OCI-LY7 (cell line): ENCODE results near the gene ABCC10. TPM values are rescaled to one million over a fixed set of nuclear protein-coding genes. Genes with fewer than 3 reads are reported as not detected.
"Not testable (repeated sequence)": the region's sequence is repeated elsewhere in the genome, so short reads cannot be mapped to it uniquely, and the experiment has no call there.

ENCODE experiments used
- BruUV-seq: library from RNA; stranded (reverse); fragments of 400-500 nt; replicated peaks from 2 replicates; lab custom pipeline; 2021; lab: Mats Ljungman, UMichigan
- CTCF ChIA-PET: fragments of 300-600 bp; sonication (Branson Sonifier 250); formaldehyde crosslinking; loops from one replicate; lab custom pipeline; 2022; ENCODE audit warnings: antibody characterized with exemption; ENCODE audit not compliant: unreplicated experiment; lab: Charles Lee
- POLR2A ChIA-PET: fragments of 300-600 bp; sonication (Branson Sonifier 250); formaldehyde crosslinking; loops from one replicate; lab custom pipeline; 2022; ENCODE audit warnings: antibody characterized with exemption; lab: Charles Lee
- DNase-seq: peaks from one replicate; pipeline ENCODE4 v3.0.0-alpha.2; 2015; ENCODE audit warnings: low spot score
- H2AFZ ChIP-seq: fragments of 200-600 bp; sonication (generic), shearing (Covaris generic); 2 replicates; pipeline ENCODE4 v1.6.1; 2014; ENCODE audit warnings: mild to moderate bottlenecking, antibody characterized with exemption, low read length, moderate library complexity
- H3K27ac ChIP-seq: fragments of 200-600 bp; sonication (generic); 2 replicates; pipeline ENCODE4 v1.5.1; 2014; ENCODE audit warnings: mixed run types, low read depth, mild to moderate bottlenecking, moderate library complexity, low read length, inconsistent platforms; ENCODE audit not compliant: poor library complexity, severe bottlenecking
- H3K36me3 ChIP-seq: fragments of 200-600 bp; sonication (generic); 2 replicates; pipeline ENCODE4 v1.6.1; 2014; ENCODE audit warnings: mild to moderate bottlenecking, antibody characterized with exemption, low read length, moderate library complexity, mixed read lengths; ENCODE audit not compliant: insufficient read depth
- H3K4me1 ChIP-seq: fragments of 200-600 bp; sonication (generic); 2 replicates; pipeline ENCODE4 v1.5.1; 2014; ENCODE audit warnings: mild to moderate bottlenecking, low read length; ENCODE audit not compliant: insufficient read depth, poor library complexity, severe bottlenecking
- H3K4me2 ChIP-seq: fragments of 200-600 bp; sonication (generic); 2 replicates; pipeline ENCODE4 v1.6.1; 2014; ENCODE audit warnings: mild to moderate bottlenecking, low read length
- H3K4me3 ChIP-seq: fragments of 200-600 bp; sonication (generic); 2 replicates; pipeline ENCODE4 v1.5.1; 2014; ENCODE audit warnings: mild to moderate bottlenecking, low read depth, low read length; ENCODE audit not compliant: poor library complexity, severe bottlenecking
- H3K79me2 ChIP-seq: fragments of 200-600 bp; sonication (generic); 2 replicates; pipeline ENCODE4 v1.6.1; 2016; ENCODE audit warnings: low read depth, mild to moderate bottlenecking, low read length, moderate library complexity, mixed read lengths; ENCODE audit not compliant: insufficient read depth
- H3K9me2 ChIP-seq: fragments of 200-600 bp; sonication (generic); 2 replicates; pipeline ENCODE4 v1.6.1; 2016; ENCODE audit warnings: mild to moderate bottlenecking, low read length, mixed read lengths; ENCODE audit not compliant: insufficient read depth
- H3K9me3 ChIP-seq: fragments of 200-600 bp; sonication (generic); 2 replicates; pipeline ENCODE4 v1.6.1; 2014; ENCODE audit warnings: mild to moderate bottlenecking, mixed run types, low read length, mixed read lengths
- H4K20me1 ChIP-seq: fragments of 200-600 bp; sonication (generic); 2 replicates; pipeline ENCODE4 v1.6.1; 2014; ENCODE audit warnings: mild to moderate bottlenecking, antibody characterized with exemption, low read length, moderate library complexity, mixed read lengths; ENCODE audit not compliant: insufficient read depth
- EZH2phosphoT487 ChIP-seq: fragments of 200-600 bp; sonication (generic); IDR thresholded peaks from 2 replicates; pipeline ENCODE4 v1.6.1; 2018; ENCODE audit warnings: low read depth, borderline replicate concordance, mild to moderate bottlenecking, mixed run types, antibody characterized with exemption, low read length, moderate library complexity, mixed read lengths
- intact Hi-C: fragments of 100-400 bp; cut with micrococcal nuclease; formaldehyde crosslinking; loops from one replicate; pipeline ENCODE4 v1.10.0; 2022; ENCODE audit not compliant: unreplicated experiment
- total RNA-seq, 2 experiments: library from RNA; depleted of rRNA in 1 of 2; stranded (reverse); fragments of >200 nt in 1 of 2; shearing (Covaris generic) in 1 of 2; gene quantifications; 2 replicates each; pipeline ENCODE4 v1.2.3, GENCODE V29; 2014 to 2022
- TF ChIP-seq, protein P1 (sequence below): fragments of 200-600 bp; sonication (generic); conservative IDR thresholded peaks from 2 replicates; pipeline ENCODE4 v1.5.1; 2014; ENCODE audit warnings: mild to moderate bottlenecking, antibody characterized with exemption, low read length, moderate library complexity, mixed read lengths

ABCC10 gene
- total RNA-seq, 2 experiments from 2014 or later, result 11.4 to 31.1 TPM

DNA sequence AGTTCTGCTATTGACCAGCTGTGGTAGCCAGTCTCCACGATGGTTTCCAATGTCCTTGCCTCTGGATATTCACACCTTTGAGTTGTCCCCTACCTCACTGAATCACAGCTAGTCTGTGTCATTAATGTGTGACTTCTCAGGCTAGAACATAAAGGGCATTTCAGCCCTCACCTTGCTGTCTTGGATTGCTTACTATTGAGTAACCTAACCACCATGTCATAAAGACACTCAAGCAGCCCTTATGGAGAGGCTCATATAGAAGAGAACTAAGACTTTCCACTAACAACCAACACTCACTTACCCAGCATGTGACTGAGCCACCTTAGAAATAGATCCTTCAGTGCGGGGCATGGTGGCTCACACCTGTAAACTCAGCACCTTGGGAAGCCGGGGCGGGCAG is 19.1 kb upstream of the ABCC10 start:
- Histone ChIP-seq H3K9me3 (peaks cover 7% of the 10 kb centered on the region), H2AFZ (no peak overlapping the region), H4K20me1 (no peaks in the 10 kb centered on the region), H3K79me2 (no peaks in the 10 kb centered on the region), H3K4me2 (no peak overlapping the region), H3K4me3 (no peak overlapping the region), H3K27ac (no peak overlapping the region), H3K4me1 (no peaks in the 10 kb centered on the region), H3K9me2 (no peaks in the 10 kb centered on the region), H3K36me3 (no peaks in the 10 kb centered on the region)
- TF ChIP-seq, protein P1, sequence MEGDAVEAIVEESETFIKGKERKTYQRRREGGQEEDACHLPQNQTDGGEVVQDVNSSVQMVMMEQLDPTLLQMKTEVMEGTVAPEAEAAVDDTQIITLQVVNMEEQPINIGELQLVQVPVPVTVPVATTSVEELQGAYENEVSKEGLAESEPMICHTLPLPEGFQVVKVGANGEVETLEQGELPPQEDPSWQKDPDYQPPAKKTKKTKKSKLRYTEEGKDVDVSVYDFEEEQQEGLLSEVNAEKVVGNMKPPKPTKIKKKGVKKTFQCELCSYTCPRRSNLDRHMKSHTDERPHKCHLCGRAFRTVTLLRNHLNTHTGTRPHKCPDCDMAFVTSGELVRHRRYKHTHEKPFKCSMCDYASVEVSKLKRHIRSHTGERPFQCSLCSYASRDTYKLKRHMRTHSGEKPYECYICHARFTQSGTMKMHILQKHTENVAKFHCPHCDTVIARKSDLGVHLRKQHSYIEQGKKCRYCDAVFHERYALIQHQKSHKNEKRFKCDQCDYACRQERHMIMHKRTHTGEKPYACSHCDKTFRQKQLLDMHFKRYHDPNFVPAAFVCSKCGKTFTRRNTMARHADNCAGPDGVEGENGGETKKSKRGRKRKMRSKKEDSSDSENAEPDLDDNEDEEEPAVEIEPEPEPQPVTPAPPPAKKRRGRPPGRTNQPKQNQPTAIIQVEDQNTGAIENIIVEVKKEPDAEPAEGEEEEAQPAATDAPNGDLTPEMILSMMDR, result no peak
- TF ChIP-seq EZH2phosphoT487, result no peak
- intact Hi-C loops, result no loop called here
- no TSS peak for BruUV-seq
- ChIA-PET POLR2A (interaction anchor here (1.0 kb wide), 1 partner anchor 16 kb away, joined by 3 read pairs; no protein-coding TSS in a partner anchor), CTCF (no interaction called here)
- no peak for DNase-seq

DNA sequence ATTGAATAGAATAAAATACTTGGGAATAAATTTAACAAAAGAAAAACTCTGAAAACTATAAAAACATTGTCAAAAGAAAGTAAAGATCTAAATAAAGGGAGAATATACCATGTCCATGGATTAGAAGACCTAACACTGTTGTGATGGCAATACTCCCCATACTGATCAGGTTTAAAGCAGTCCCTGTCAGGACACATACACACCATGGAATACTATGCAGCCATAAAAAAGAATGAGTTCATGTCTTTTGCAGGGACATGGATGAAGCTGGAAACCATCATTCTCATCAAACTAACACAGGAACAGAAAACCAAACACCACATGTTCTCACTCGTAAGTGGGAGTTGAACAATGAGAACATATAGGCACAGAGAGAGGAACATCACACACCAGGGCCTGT is 16.6 kb upstream of the ABCC10 start:
- H3K27ac ChIP-seq, H3K4me3 ChIP-seq, DNase-seq, H4K20me1 ChIP-seq, H3K4me1 ChIP-seq, BruUV-seq, H3K79me2 ChIP-seq, H3K4me2 ChIP-seq, H2AFZ ChIP-seq, CTCF ChIA-PET, H3K9me2 ChIP-seq, intact Hi-C loops, H3K36me3 ChIP-seq: not testable (repeated sequence)
- peaks cover 13% of the 10 kb centered on the region for H3K9me3 ChIP-seq
- POLR2A ChIA-PET, result interaction anchor here (0.6 kb wide), 1 partner anchor 24 kb away, joined by 3 read pairs; no protein-coding TSS in a partner anchor

DNA sequence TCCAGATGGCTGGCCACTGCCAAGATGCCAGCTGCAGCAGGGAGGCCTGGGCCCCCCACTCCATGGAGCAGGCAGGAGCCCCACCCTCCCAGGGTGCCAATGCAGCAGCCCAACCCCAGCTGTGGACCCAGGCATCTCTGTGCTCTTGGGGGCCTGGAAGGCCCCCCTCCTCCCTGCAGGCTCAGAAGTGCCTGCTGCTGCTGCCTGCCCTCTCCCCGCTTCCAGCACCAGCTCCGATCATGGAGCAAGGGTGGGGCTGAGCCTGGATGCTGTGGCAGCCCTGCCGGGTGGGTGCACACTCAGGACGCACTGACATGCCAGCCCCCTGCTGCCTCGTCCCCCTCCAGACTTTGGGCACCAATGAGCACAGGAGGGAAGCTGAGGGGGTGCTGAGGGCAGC is 14.8 kb upstream of the ABCC10 start:
- no TSS peak for BruUV-seq
- Histone ChIP-seq H3K4me2 (no peak overlapping the region), H3K79me2 (no peaks in the 10 kb centered on the region), H3K27ac (no peak overlapping the region), H3K9me2 (no peaks in the 10 kb centered on the region), H3K9me3 (peaks cover 13% of the 10 kb centered on the region), H4K20me1 (no peaks in the 10 kb centered on the region), H3K4me3 (no peak overlapping the region), H2AFZ (no peak overlapping the region), H3K36me3 (no peaks in the 10 kb centered on the region), H3K4me1 (no peaks in the 10 kb centered on the region)
- no peak for TF ChIP-seq EZH2phosphoT487
- TF ChIP-seq, protein P1, result no peak
- no peak for DNase-seq
- ChIA-PET POLR2A (no interaction called here), CTCF (no interaction called here)
- intact Hi-C loops, result no loop called here
